IPS-20b (cell line): ENCODE data around the gene COL25A1.
"Not testable (repeated sequence)": the region's sequence is repeated elsewhere in the genome, so short reads cannot be mapped to it uniquely, and the experiment has no call there.

Source experiments
- H3K27ac ChIP-seq: one replicate; pipeline ENCODE4 v1.5.1; 2013; ENCODE audit warnings: low read length
- H3K27me3 ChIP-seq: 2 replicates; pipeline ENCODE4 v1.6.1; 2013; ENCODE audit warnings: mild to moderate bottlenecking, low read length, inconsistent platforms; ENCODE audit not compliant: insufficient read depth
- H3K36me3 ChIP-seq: 2 replicates; pipeline ENCODE4 v1.6.1; 2013; ENCODE audit warnings: low read depth, mild to moderate bottlenecking, inconsistent platforms, low read length, moderate library complexity; ENCODE audit not compliant: insufficient read depth
- H3K4me1 ChIP-seq: 2 replicates; pipeline ENCODE4 v1.6.1; 2013; ENCODE audit warnings: mild to moderate bottlenecking, control low read depth, inconsistent platforms, low read length, moderate library complexity; ENCODE audit not compliant: insufficient read depth
- H3K4me3 ChIP-seq: 2 replicates; pipeline ENCODE4 v1.5.1; 2013; ENCODE audit warnings: mild to moderate bottlenecking, low read length, inconsistent platforms
- H3K9ac ChIP-seq: 2 replicates; pipeline ENCODE4 v1.6.1; 2013; ENCODE audit warnings: low read depth, mild to moderate bottlenecking, inconsistent platforms, low read length, moderate library complexity
- H3K9me3 ChIP-seq: 2 replicates; pipeline ENCODE4 v1.6.1; 2013; ENCODE audit warnings: mild to moderate bottlenecking, low read depth, low read length, inconsistent platforms; ENCODE audit not compliant: insufficient read depth

COL25A1 gene

GRCh38 chr4:109043286-109043685 lies 259.2 kb downstream of the COL25A1 start:
- H3K36me3 ChIP-seq: no peaks in the 10 kb centered on the region
- H3K27me3 ChIP-seq: no peaks in the 10 kb centered on the region
- no peaks in the 10 kb centered on the region for H3K4me1 ChIP-seq
- no peak overlapping the region for H3K4me3 ChIP-seq
- no peak overlapping the region for H3K9ac ChIP-seq
- H3K27ac ChIP-seq: no peak overlapping the region
- no peaks in the 10 kb centered on the region for H3K9me3 ChIP-seq

- H3K36me3 ChIP-seq: no peaks in the 10 kb centered on the region
- H3K27ac ChIP-seq: no peak overlapping the region
- no peak overlapping the region for H3K9ac ChIP-seq
- H3K9me3 ChIP-seq: no peaks in the 10 kb centered on the region
- no peak overlapping the region for H3K4me3 ChIP-seq
- H3K27me3 ChIP-seq: no peaks in the 10 kb centered on the region
- no peaks in the 10 kb centered on the region for H3K4me1 ChIP-seq
Observed at GRCh38 chr4:109041463-109042360, 260.7 kb downstream of the COL25A1 start.

GRCh38 chr4:109040441-109040840 lies 262.0 kb downstream of the COL25A1 start:
- no peaks in the 10 kb centered on the region for H3K9me3 ChIP-seq
- no peaks in the 10 kb centered on the region for H3K27me3 ChIP-seq
- no peak overlapping the region for H3K27ac ChIP-seq
- no peak overlapping the region for H3K9ac ChIP-seq
- H3K4me3 ChIP-seq: no peak overlapping the region
- no peaks in the 10 kb centered on the region for H3K4me1 ChIP-seq
- no peaks in the 10 kb centered on the region for H3K36me3 ChIP-seq

- H3K27me3 ChIP-seq: no peaks in the 10 kb centered on the region
- H3K36me3 ChIP-seq: no peaks in the 10 kb centered on the region
- H3K4me3 ChIP-seq: no peak overlapping the region
- H3K9ac ChIP-seq: no peak overlapping the region
- no peaks in the 10 kb centered on the region for H3K4me1 ChIP-seq
- no peak overlapping the region for H3K27ac ChIP-seq
- no peaks in the 10 kb centered on the region for H3K9me3 ChIP-seq
Observed at GRCh38 chr4:109037026-109037425, 265.4 kb downstream of the COL25A1 start.

GRCh38 chr4:109033993-109034392 lies 268.5 kb downstream of the COL25A1 start:
- H3K9ac ChIP-seq: no peak overlapping the region
- no peak overlapping the region for H3K4me3 ChIP-seq
- H3K27me3 ChIP-seq: no peaks in the 10 kb centered on the region
- H3K27ac ChIP-seq: no peak overlapping the region
- no peaks in the 10 kb centered on the region for H3K4me1 ChIP-seq
- H3K36me3 ChIP-seq: no peaks in the 10 kb centered on the region
- H3K9me3 ChIP-seq: no peaks in the 10 kb centered on the region

- Histone ChIP-seq H3K9me3 (no peaks in the 10 kb centered on the region), H3K27me3 (no peaks in the 10 kb centered on the region), H3K9ac (no peak overlapping the region), H3K36me3 (no peaks in the 10 kb centered on the region), H3K4me3 (no peak overlapping the region), H3K27ac (no peak overlapping the region), H3K4me1 (no peaks in the 10 kb centered on the region)
Observed at GRCh38 chr4:109032671-109033070, 269.8 kb downstream of the COL25A1 start.

- Histone ChIP-seq H3K4me1 (peaks cover 6% of the 10 kb centered on the region), H3K9me3 (no peaks in the 10 kb centered on the region), H3K27me3 (no peaks in the 10 kb centered on the region), H3K27ac (no peak overlapping the region), H3K4me3 (no peak overlapping the region), H3K9ac (no peak overlapping the region), H3K36me3 (no peaks in the 10 kb centered on the region)
Observed at GRCh38 chr4:109029987-109030386, 272.5 kb downstream of the COL25A1 start.

- Histone ChIP-seq H3K27me3 (no peaks in the 10 kb centered on the region), H3K4me3 (no peak overlapping the region), H3K9me3 (no peaks in the 10 kb centered on the region; the same call in 1 of the 2 replicates), H3K36me3 (no peaks in the 10 kb centered on the region), H3K9ac (no peak overlapping the region), H3K27ac (no peak overlapping the region), H3K4me1 (peaks cover 6% of the 10 kb centered on the region)
Observed at GRCh38 chr4:109027016-109027500, 275.4 kb downstream of the COL25A1 start.

GRCh38 chr4:109026588-109026987 lies 275.9 kb downstream of the COL25A1 start:
- Histone ChIP-seq H3K27ac (no peak overlapping the region), H3K4me3 (no peak overlapping the region), H3K9me3 (no peaks in the 10 kb centered on the region; the same call in 1 of the 2 replicates), H3K27me3 (no peaks in the 10 kb centered on the region), H3K36me3 (no peaks in the 10 kb centered on the region), H3K9ac (no peak overlapping the region), H3K4me1 (peaks cover 6% of the 10 kb centered on the region)

GRCh38 chr4:109025471-109026076 lies 276.9 kb downstream of the COL25A1 start:
- no peaks in the 10 kb centered on the region for H3K36me3 ChIP-seq
- H3K4me3 ChIP-seq: no peak overlapping the region
- H3K27me3 ChIP-seq: no peaks in the 10 kb centered on the region
- H3K9me3 ChIP-seq: peaks cover 5% of the 10 kb centered on the region; the same call in 1 of the 2 replicates
- H3K4me1 ChIP-seq: peaks cover 6% of the 10 kb centered on the region
- H3K27ac ChIP-seq: no peak overlapping the region
- no peak overlapping the region for H3K9ac ChIP-seq

- Histone ChIP-seq H3K4me3 (no peak overlapping the region), H3K4me1 (peaks cover 6% of the 10 kb centered on the region), H3K27me3 (no peaks in the 10 kb centered on the region), H3K9me3 (peaks cover 5% of the 10 kb centered on the region; the same call in 1 of the 2 replicates), H3K27ac (no peak overlapping the region), H3K36me3 (no peaks in the 10 kb centered on the region), H3K9ac (no peak overlapping the region)
Observed at GRCh38 chr4:109022961-109023360, 279.5 kb downstream of the COL25A1 start.

GRCh38 chr4:109021630-109022029 lies 280.8 kb downstream of the COL25A1 start:
- H3K4me1 ChIP-seq, H3K36me3 ChIP-seq, H3K27me3 ChIP-seq, H3K9me3 ChIP-seq, H3K4me3 ChIP-seq, H3K9ac ChIP-seq, H3K27ac ChIP-seq: not testable (repeated sequence)
